ENCODE results near the gene GALC.

- no peak for TF ChIP-seq CTCF (IDR thresholded peaks at IDR 0.05)
- TF ChIP-seq POLR2A (IDR thresholded peaks at IDR 0.05), result no peak
Measured at GRCh38 chr14:87940382-87940781, 52.6 kb downstream of the GALC start.
